Adipocyte (in vitro differentiated cells): Measurements from ENCODE around the gene PLIN3.
A peak's percentile ranks its signal among the peaks of the same experiment; 100 is the strongest.
"Not testable (repeated sequence)": the region's sequence is repeated elsewhere in the genome, so short reads cannot be mapped to it uniquely, and the experiment has no call there.

Experiments
- DNase-seq: peaks from one replicate; pipeline ENCODE4 v3.0.0-alpha.2; 2015; ENCODE audit warnings: low read depth
- H3K27me3 ChIP-seq: replicated peaks from 2 replicates; pipeline ENCODE4 v1.7.0; 2013; ENCODE audit warnings: mild to moderate bottlenecking, low read length, moderate library complexity; ENCODE audit not compliant: control insufficient read depth, insufficient read depth
- H3K36me3 ChIP-seq: 2 replicates; pipeline ENCODE4 v1.7.0; 2013; ENCODE audit warnings: low read length, mild to moderate bottlenecking, moderate library complexity; ENCODE audit not compliant: control insufficient read depth, insufficient read depth, severe bottlenecking
- H3K4me1 ChIP-seq: 2 replicates; pipeline ENCODE4 v1.7.0; 2013; ENCODE audit warnings: mild to moderate bottlenecking, low read length, moderate library complexity; ENCODE audit not compliant: control insufficient read depth, insufficient read depth
- H3K4me3 ChIP-seq: 2 replicates; pipeline ENCODE4 v1.7.0; 2013; ENCODE audit warnings: mild to moderate bottlenecking, low read length, moderate library complexity
- H3K9ac ChIP-seq: 2 replicates; pipeline ENCODE4 v1.7.0; 2013; ENCODE audit warnings: mild to moderate bottlenecking, low read length, moderate library complexity
- H3K9me3 ChIP-seq: 2 replicates; pipeline ENCODE4 v1.7.0; 2013; ENCODE audit warnings: mild to moderate bottlenecking, low read length, moderate library complexity; ENCODE audit not compliant: control insufficient read depth

Gene PLIN3

DNA sequence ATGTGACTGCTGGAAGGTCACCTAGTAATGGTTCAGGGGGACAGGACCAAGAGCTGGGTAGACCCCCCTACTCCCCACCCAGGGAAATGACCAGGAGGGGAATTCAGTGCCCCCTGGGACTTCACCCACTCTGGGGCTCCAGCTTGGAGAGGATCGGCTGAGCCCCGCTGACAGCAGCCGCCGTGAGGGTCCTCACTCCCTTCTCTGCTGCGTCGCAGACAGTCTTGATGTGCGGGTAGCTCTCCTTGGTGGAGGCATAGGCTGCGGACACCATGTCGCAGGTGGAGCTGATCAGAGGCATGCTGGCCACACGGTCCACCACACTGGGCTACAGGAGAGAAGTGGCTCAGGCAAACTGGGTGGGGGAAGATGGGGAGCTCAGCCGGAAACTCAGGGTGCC lies 7.8 kb downstream of the PLIN3 start:
- no peaks in the 10 kb centered on the region for H3K9me3 ChIP-seq
- DNase-seq: no peak
- peaks cover 78% of the 10 kb centered on the region for H3K36me3 ChIP-seq

DNA sequence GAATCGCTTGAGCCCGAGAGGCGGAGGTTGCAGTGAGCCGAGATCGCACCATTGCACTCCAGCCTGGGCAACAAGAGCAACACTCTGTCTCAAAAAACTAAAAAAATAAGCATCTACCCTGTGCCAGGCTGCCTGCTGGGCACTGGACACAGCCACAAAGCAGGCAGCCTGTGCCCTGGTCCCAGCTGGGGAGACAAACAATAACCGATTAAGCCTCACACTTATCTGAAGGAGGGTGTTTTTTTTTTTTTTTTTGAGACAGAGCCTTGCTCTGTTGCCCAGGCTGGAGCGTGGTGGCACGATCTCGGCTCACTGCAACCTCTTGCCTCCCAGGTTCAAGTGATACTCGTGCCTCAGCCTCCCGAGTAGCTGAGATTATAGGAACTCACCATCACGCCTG lies 11.0 kb downstream of the PLIN3 start:
- not testable (repeated sequence) for H3K9me3 ChIP-seq, DNase-seq, H3K9ac ChIP-seq, H3K27me3 ChIP-seq, H3K4me1 ChIP-seq, H3K4me3 ChIP-seq
- peaks cover 92% of the 10 kb centered on the region for H3K36me3 ChIP-seq

More for the DNA sequence above, 7.8 kb downstream of the PLIN3 start:
- Histone ChIP-seq H3K27me3 (no peaks in the 10 kb centered on the region), H3K4me3 (no peak overlapping the region), H3K9ac (no peak overlapping the region), H3K4me1 (peaks cover 3% of the 10 kb centered on the region)

DNA sequence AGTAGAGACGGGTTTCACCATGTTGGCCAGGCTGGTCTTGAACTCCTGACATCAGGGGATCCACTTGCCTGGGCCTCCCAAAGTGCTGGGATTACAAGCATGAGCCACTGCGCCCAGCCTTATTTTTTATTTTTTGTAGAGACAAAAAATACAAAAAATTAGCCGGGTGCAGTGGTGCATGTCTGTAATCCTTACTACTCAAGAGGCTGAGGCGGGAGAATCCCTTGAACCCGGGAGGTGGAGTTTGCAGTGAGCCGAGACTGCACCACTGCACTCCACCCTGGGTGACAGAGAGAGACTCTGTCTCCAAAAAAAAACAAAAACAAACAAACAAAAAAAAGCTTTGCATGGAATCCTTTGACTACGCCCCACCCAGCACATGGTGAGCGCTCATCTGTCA lies 14.0 kb downstream of the PLIN3 start:
- H3K4me3 ChIP-seq, H3K27me3 ChIP-seq, H3K4me1 ChIP-seq, H3K9me3 ChIP-seq, DNase-seq, H3K9ac ChIP-seq: not testable (repeated sequence)
- H3K36me3 ChIP-seq: peaks cover 87% of the 10 kb centered on the region

DNA sequence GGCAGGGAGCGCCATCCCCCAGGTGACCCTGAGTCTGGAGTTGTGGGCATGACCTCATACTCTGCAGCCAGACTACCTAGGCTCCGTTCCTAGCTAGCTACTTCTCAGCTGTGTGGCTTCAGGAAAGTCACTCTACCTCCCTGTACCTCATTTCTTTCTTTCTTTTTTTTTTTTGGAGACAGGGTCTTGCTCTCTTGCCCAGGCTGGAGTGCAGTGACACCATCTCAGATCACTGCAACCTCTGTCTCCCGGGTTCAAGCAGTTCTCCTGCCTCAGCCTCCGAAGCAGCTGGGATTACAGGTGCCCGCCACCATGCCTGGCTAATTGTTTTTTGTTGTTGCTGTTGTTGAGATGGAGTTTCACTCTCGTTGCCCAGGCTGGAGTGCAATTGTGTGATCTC lies 15.0 kb downstream of the PLIN3 start:
- Histone ChIP-seq H3K9ac (no peak overlapping the region), H3K4me3 (no peak overlapping the region), H3K27me3 (no peaks in the 10 kb centered on the region), H3K4me1 (no peaks in the 10 kb centered on the region), H3K9me3 (no peaks in the 10 kb centered on the region), H3K36me3 (peaks cover 89% of the 10 kb centered on the region)
- no peak for DNase-seq

DNA sequence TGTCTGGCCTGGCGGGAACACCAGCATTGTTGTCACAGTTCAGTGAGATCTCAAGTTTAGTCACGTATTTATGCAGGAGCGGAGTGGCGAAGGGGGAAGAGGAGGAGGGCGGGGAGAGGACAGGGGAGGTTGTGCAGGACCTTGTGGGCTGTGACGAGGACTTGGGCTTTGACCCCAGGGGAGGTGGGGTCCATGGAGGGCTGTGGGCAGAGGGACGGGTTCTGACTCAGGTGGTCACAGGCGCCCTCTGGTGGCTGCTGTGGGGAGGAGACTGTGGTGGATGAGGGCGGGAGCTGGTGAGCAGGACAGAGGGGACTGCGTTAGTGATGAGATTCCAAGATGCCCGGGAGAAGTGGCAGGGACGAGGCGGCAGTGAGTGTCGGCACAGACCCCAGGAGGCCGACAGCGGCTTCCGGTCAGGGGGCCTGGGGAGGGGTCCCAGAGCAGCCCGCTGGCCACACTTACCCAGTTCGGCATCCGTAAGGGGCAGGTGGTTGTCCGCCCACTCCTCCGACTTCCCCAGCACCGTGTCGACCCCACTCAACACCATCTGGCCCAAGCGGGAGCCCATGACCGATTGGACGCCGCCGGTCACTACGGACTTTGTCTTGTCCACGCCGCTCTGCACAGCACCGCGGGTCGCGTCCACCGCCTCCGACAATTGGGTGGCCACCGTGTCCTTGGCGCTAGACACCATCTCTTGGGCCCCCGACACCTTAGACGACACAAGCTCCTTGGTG lies 15.7 kb downstream of the PLIN3 start:
- Histone ChIP-seq H3K9me3 (no peaks in the 10 kb centered on the region), H3K27me3 (no peaks in the 10 kb centered on the region), H3K4me3 (no peak overlapping the region), H3K4me1 (no peaks in the 10 kb centered on the region), H3K36me3 (peaks cover 89% of the 10 kb centered on the region), H3K9ac (no peak overlapping the region)
- peak; percentile 76 for DNase-seq

DNA sequence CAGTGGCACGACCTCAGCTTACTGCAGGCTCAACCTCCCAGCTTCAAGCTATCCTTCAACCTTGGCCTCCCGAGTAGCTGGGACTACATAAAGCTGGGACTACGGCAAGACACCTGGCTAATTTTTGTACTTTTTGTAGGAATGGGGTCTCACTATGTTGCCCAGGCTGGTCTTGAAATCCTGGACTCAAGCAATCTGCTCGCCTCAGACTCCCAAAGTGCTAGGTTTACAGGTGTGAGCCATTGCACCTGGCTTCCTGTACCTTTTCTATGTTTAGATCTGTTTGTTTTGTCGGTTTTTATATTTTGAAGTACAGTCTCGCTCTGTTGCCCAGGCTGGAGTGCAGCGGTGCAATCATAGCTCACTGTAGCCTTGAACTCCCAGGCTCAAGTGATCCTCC lies 18.4 kb downstream of the PLIN3 start:
- Histone ChIP-seq H3K4me3 (no peak overlapping the region), H3K27me3 (no peaks in the 10 kb centered on the region), H3K36me3 (peaks cover 80% of the 10 kb centered on the region), H3K9me3 (no peaks in the 10 kb centered on the region), H3K4me1 (peaks cover 13% of the 10 kb centered on the region), H3K9ac (no peak overlapping the region)
- no peak for DNase-seq

DNA sequence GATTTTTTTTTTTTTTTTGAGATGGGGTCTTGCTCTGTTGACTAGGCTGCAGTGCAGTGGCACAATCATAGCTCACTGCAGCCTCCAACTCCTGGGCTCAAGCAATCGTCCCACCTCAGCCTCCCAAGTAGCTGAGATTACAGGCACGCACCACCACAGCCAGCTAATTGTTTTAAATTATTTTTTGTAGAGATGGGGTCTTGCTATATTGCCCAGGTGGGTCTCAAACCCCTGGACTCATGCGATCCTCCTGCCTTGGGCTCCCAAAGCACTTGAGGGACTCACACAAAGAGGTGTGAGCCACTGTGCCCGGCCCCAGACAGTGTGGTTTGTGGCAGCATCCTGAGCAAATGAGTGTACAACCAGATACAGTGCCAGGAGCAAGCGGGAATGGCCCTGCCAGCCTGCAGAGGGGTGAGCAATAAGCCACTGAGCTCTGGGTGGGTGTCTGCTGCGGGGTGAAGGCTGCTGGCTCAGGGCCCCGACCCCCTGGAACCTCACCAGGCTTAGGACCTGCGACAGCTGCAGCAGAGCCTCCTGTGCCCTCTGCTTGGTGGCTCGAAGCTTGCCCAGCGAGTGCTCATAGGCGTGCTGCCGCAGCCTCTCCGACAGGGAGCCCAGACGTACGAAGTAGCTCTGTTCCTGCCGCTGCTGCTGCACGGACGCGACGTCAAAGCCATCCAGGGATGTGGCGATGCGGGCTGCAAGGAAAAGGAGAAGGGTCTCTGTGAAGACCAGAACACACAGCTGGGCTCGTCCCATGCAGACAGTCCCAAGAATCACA lies 20.1 kb downstream of the PLIN3 start:
- H3K9me3 ChIP-seq: no peaks in the 10 kb centered on the region
- no peak overlapping the region for H3K4me3 ChIP-seq
- peaks cover 13% of the 10 kb centered on the region for H3K4me1 ChIP-seq
- no peak for DNase-seq
- H3K27me3 ChIP-seq: no peaks in the 10 kb centered on the region
- H3K36me3 ChIP-seq: peaks cover 83% of the 10 kb centered on the region
- H3K9ac ChIP-seq: no peak overlapping the region

DNA sequence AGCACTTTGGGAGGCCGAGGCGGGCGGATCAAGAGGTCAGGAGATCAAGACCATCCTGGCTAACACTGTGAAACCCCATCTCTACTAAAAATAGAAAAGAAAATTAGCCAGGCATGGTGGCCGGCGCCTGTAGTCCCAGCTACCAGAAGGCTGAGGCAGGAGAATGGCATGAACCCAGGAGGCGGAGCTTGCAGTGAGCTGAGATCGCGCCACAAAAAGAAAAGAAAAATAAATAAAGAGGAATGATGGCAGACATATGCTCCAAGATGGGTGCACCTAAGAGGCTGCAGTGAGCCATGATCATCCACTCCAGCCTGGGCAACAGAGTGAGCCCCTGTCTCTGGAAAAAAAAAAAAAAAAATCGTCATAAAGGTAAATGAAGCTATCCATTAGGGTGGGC lies 21.5 kb downstream of the PLIN3 start:
- not testable (repeated sequence) for H3K4me3 ChIP-seq, H3K27me3 ChIP-seq, H3K9me3 ChIP-seq, DNase-seq
- Histone ChIP-seq H3K4me1 (peaks cover 17% of the 10 kb centered on the region), H3K36me3 (peaks cover 80% of the 10 kb centered on the region), H3K9ac (peak overlapping the region; percentile 2)

DNA sequence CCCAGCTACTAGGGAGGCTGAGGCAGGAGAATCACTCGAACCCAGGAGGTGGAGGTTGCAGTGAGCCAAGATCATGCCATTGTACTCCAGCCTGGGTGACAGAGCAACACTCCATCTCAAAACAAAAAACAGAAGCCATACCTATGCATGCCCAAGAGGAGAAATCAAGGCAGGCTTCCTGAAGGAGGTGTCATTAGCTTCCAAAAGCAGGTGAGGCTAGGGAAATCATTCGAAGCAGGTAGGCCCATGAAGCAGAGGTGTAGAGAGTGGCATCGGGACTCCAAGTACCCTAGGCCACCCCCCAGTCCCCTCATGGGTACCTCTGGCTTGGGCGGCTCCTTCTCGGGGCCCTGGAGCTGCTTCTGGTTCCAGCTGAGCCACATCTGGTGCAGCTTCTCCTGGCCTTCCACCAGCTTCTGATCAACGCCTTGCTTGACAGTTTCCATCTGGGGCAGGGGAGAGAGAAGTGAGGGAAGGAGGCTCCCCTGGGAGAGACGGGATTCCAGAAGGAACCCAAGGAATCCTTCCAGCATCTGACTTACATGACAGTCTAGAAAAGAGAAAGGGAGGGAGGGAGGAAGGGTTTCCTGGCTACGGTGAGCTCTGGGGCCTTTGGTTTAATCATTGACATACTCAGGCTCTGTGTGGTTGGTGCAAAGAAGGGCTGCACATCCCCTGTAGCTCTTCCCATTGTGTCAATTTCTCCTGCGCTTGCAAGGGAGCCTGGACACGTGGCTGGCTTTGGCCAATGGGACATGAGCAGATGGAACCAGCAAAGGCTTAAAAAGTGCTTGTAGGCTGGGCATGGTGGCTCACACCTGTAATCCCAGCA lies 22.9 kb downstream of the PLIN3 start:
- DNase-seq: no peak
- Histone ChIP-seq H3K36me3 (peaks cover 80% of the 10 kb centered on the region), H3K27me3 (no peaks in the 10 kb centered on the region), H3K9me3 (no peaks in the 10 kb centered on the region), H3K4me1 (peaks cover 22% of the 10 kb centered on the region), H3K4me3 (no peak overlapping the region), H3K9ac (peak overlapping the region; percentile 32)

DNA sequence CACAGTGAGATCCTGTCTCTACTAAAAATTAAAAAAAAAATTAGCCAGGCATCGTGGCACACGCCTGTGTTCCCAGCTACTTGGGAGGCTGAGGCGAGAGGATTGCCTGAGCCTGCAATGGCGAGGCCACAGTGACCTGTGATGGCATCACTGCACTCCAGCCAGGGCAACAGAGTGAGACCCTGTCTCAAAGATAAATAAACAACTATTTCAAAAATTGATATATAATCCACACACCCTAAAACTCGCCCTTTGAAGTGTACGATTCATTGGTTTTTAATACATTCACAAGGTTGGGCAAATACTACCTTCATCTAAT lies 23.9 kb downstream of the PLIN3 start:
- Histone ChIP-seq H3K9me3 (no peaks in the 10 kb centered on the region), H3K4me3 (no peak overlapping the region), H3K27me3 (no peaks in the 10 kb centered on the region), H3K4me1 (peaks cover 22% of the 10 kb centered on the region), H3K36me3 (peaks cover 81% of the 10 kb centered on the region), H3K9ac (no peak overlapping the region)
- DNase-seq: no peak

DNA sequence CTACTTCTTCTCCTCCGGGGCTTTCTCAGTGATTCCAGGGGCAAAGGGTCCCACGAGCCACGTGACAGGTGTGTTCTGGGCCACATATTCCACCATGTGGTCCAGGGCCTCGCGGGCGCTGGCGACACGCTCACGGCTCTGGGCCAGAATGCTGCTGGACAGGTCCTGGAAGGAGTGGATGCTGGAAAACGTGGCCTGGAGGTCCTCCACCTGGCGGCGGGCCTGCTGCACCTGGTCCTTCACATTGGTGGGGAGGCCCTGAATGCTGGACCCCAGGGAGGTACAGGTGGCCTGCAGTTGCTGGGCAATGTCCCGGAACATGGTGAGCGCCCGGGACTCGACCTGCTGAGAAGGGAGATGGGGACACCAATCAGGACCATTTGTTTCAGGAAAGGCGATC lies 28.3 kb downstream of the PLIN3 start:
- no peak for DNase-seq
- H3K4me1 ChIP-seq: peaks cover 9% of the 10 kb centered on the region
- no peak overlapping the region for H3K4me3 ChIP-seq
- peaks cover 60% of the 10 kb centered on the region for H3K36me3 ChIP-seq
- H3K27me3 ChIP-seq: no peaks in the 10 kb centered on the region
- H3K9me3 ChIP-seq: no peaks in the 10 kb centered on the region
- no peak overlapping the region for H3K9ac ChIP-seq
